Measurements from ENCODE around the gene THOC7. TPM values are rescaled to one million over a fixed set of nuclear protein-coding genes. Genes with fewer than 3 reads are reported as not detected.

THOC7 gene
- total and polyA plus RNA-seq, 9 donors, result 48.6 to 64.1 (median 56.7) TPM

GRCh38 chr3:63908776-63909175 is 45.2 kb upstream of the THOC7 start:
- DNase-seq, result no peak
- H3K4me1 ChIP-seq (ENCODE audit: control insufficient read depth, insufficient read depth, low read length), result peaks cover 10% of the 10 kb centered on the region

GRCh38 chr3:63908081-63908736 is 44.6 kb upstream of the THOC7 start:
- Histone ChIP-seq H3K36me3 (ENCODE audit: control insufficient read depth, insufficient read depth, low read length) (no peaks in the 10 kb centered on the region), H3K9me3 (replicated peaks; ENCODE audit: control insufficient read depth, low read depth, low read length) (no peaks in the 10 kb centered on the region), H3K27me3 (ENCODE audit: control insufficient read depth, insufficient read depth, low read length) (no peaks in the 10 kb centered on the region), H3K27ac (ENCODE audit: low read length) (no peak overlapping the region), H3K4me1 (ENCODE audit: control insufficient read depth, insufficient read depth, low read length) (peaks cover 6% of the 10 kb centered on the region), H3K4me3 (ENCODE audit: low read length) (no peak overlapping the region)
- no CpG with 5 or more reads among the region's 2 CpGs for WGBS (ENCODE audit: insufficient coverage)
- peak; percentile 36 for DNase-seq

More at GRCh38 chr3:63908776-63909175, 45.2 kb upstream of the THOC7 start:
- no peak overlapping the region for H3K27ac ChIP-seq (ENCODE audit: low read length)
- H3K9me3 ChIP-seq (replicated peaks; ENCODE audit: control insufficient read depth, low read depth, low read length), result no peaks in the 10 kb centered on the region
- WGBS (ENCODE audit: insufficient coverage), result no CpG with 5 or more reads among the region's 1 CpG
- H3K4me3 ChIP-seq (ENCODE audit: low read length), result no peak overlapping the region
- H3K36me3 ChIP-seq (ENCODE audit: control insufficient read depth, insufficient read depth, low read length), result no peaks in the 10 kb centered on the region
- no peaks in the 10 kb centered on the region for H3K27me3 ChIP-seq (ENCODE audit: control insufficient read depth, insufficient read depth, low read length)

GRCh38 chr3:63905731-63906620 is 42.4 kb upstream of the THOC7 start:
- H3K9me3 ChIP-seq (replicated peaks; ENCODE audit: control insufficient read depth, low read depth, low read length), result peaks cover 2% of the 10 kb centered on the region
- H3K4me1 ChIP-seq (ENCODE audit: control insufficient read depth, insufficient read depth, low read length), result no peaks in the 10 kb centered on the region
- no peaks in the 10 kb centered on the region for H3K36me3 ChIP-seq (ENCODE audit: control insufficient read depth, insufficient read depth, low read length)
- H3K27ac ChIP-seq (ENCODE audit: low read length), result no peak overlapping the region
- WGBS (ENCODE audit: insufficient coverage), result 80% methylated on average over 1 of the region's 4 CpGs
- no peak overlapping the region for H3K4me3 ChIP-seq (ENCODE audit: low read length)
- DNase-seq, result no peak
- H3K27me3 ChIP-seq (ENCODE audit: control insufficient read depth, insufficient read depth, low read length), result no peaks in the 10 kb centered on the region

- H3K4me1 ChIP-seq (ENCODE audit: control insufficient read depth, insufficient read depth, low read length), result no peaks in the 10 kb centered on the region
Measured at GRCh38 chr3:63900459-63900858, 36.9 kb upstream of the THOC7 start.

GRCh38 chr3:63900010-63900409 is 36.4 kb upstream of the THOC7 start:
- no peak overlapping the region for H3K27ac ChIP-seq (ENCODE audit: low read length)
- H3K4me3 ChIP-seq (ENCODE audit: low read length), result no peak overlapping the region
- no CpG with 5 or more reads among the region's 5 CpGs for WGBS (ENCODE audit: insufficient coverage)
- H3K27me3 ChIP-seq (ENCODE audit: control insufficient read depth, insufficient read depth, low read length), result no peaks in the 10 kb centered on the region
- no peak for DNase-seq
- peaks cover 2% of the 10 kb centered on the region for H3K9me3 ChIP-seq (replicated peaks; ENCODE audit: control insufficient read depth, low read depth, low read length)
- H3K36me3 ChIP-seq (ENCODE audit: control insufficient read depth, insufficient read depth, low read length), result peaks cover 15% of the 10 kb centered on the region
- no peaks in the 10 kb centered on the region for H3K4me1 ChIP-seq (ENCODE audit: control insufficient read depth, insufficient read depth, low read length)

More at GRCh38 chr3:63900459-63900858, 36.9 kb upstream of the THOC7 start:
- peak; percentile 60 for DNase-seq
- Histone ChIP-seq H3K9me3 (replicated peaks; ENCODE audit: control insufficient read depth, low read depth, low read length) (peaks cover 2% of the 10 kb centered on the region), H3K4me3 (ENCODE audit: low read length) (no peak overlapping the region), H3K27ac (ENCODE audit: low read length) (no peak overlapping the region), H3K27me3 (ENCODE audit: control insufficient read depth, insufficient read depth, low read length) (no peaks in the 10 kb centered on the region), H3K36me3 (ENCODE audit: control insufficient read depth, insufficient read depth, low read length) (peaks cover 15% of the 10 kb centered on the region)
- WGBS (ENCODE audit: insufficient coverage), result 59% methylated on average over 2 of the region's 2 CpGs

- Histone ChIP-seq H3K27me3 (ENCODE audit: control insufficient read depth, insufficient read depth, low read length) (no peaks in the 10 kb centered on the region), H3K4me3 (ENCODE audit: low read length) (no peak overlapping the region), H3K27ac (ENCODE audit: low read length) (no peak overlapping the region), H3K4me1 (ENCODE audit: control insufficient read depth, insufficient read depth, low read length) (no peaks in the 10 kb centered on the region), H3K9me3 (replicated peaks; ENCODE audit: control insufficient read depth, low read depth, low read length) (peaks cover 2% of the 10 kb centered on the region), H3K36me3 (ENCODE audit: control insufficient read depth, insufficient read depth, low read length) (peaks cover 15% of the 10 kb centered on the region)
- DNase-seq, result no peak
- WGBS (ENCODE audit: insufficient coverage), result no CpG with 5 or more reads among the region's 1 CpG
Measured at GRCh38 chr3:63896332-63897030, 32.9 kb upstream of the THOC7 start.

- H3K27me3 ChIP-seq (ENCODE audit: control insufficient read depth, insufficient read depth, low read length), result no peaks in the 10 kb centered on the region
- H3K27ac ChIP-seq (ENCODE audit: low read length), result no peak overlapping the region
- no peaks in the 10 kb centered on the region for H3K4me1 ChIP-seq (ENCODE audit: control insufficient read depth, insufficient read depth, low read length)
- WGBS (ENCODE audit: insufficient coverage), result no CpG with 5 or more reads among the region's 5 CpGs
- DNase-seq, result no peak
- peaks cover 16% of the 10 kb centered on the region for H3K36me3 ChIP-seq (ENCODE audit: control insufficient read depth, insufficient read depth, low read length)
- H3K9me3 ChIP-seq (replicated peaks; ENCODE audit: control insufficient read depth, low read depth, low read length), result no peaks in the 10 kb centered on the region
- no peak overlapping the region for H3K4me3 ChIP-seq (ENCODE audit: low read length)
Measured at GRCh38 chr3:63895422-63896189, 32.0 kb upstream of the THOC7 start.

GRCh38 chr3:63892773-63893352 is 29.3 kb upstream of the THOC7 start:
- no CpG with 5 or more reads among the region's 1 CpG for WGBS (ENCODE audit: insufficient coverage)

GRCh38 chr3:63891518-63891917 is 27.9 kb upstream of the THOC7 start:
- no peak for DNase-seq
- H3K36me3 ChIP-seq (ENCODE audit: control insufficient read depth, insufficient read depth, low read length), result peaks cover 2% of the 10 kb centered on the region
- no peak overlapping the region for H3K4me3 ChIP-seq (ENCODE audit: low read length)
- H3K27me3 ChIP-seq (ENCODE audit: control insufficient read depth, insufficient read depth, low read length), result no peaks in the 10 kb centered on the region
- no peaks in the 10 kb centered on the region for H3K4me1 ChIP-seq (ENCODE audit: control insufficient read depth, insufficient read depth, low read length)
- H3K9me3 ChIP-seq (replicated peaks; ENCODE audit: control insufficient read depth, low read depth, low read length), result no peaks in the 10 kb centered on the region
- 90% methylated on average over 2 of the region's 5 CpGs for WGBS (ENCODE audit: insufficient coverage)
- no peak overlapping the region for H3K27ac ChIP-seq (ENCODE audit: low read length)

More at GRCh38 chr3:63892773-63893352, 29.3 kb upstream of the THOC7 start:
- H3K36me3 ChIP-seq (ENCODE audit: control insufficient read depth, insufficient read depth, low read length), result peaks cover 2% of the 10 kb centered on the region
- H3K27ac ChIP-seq (ENCODE audit: low read length), result no peak overlapping the region
- no peaks in the 10 kb centered on the region for H3K27me3 ChIP-seq (ENCODE audit: control insufficient read depth, insufficient read depth, low read length)
- no peaks in the 10 kb centered on the region for H3K4me1 ChIP-seq (ENCODE audit: control insufficient read depth, insufficient read depth, low read length)
- no peak for DNase-seq
- H3K9me3 ChIP-seq (replicated peaks; ENCODE audit: control insufficient read depth, low read depth, low read length), result no peaks in the 10 kb centered on the region
- H3K4me3 ChIP-seq (ENCODE audit: low read length), result no peak overlapping the region

Measured in muscle of leg (tissue), 11 donors.